Eye (tissue), 1 donor: ENCODE results near the gene EHMT2.

Source experiments
- DNase-seq: peaks from one replicate; pipeline ENCODE4 v3.0.0-alpha.2; 2015

Gene EHMT2

GRCh38 chr6:31837369-31838113 lies 60.0 kb downstream of the EHMT2 start:
- no peak for DNase-seq

GRCh38 chr6:31836474-31837368 lies 60.8 kb downstream of the EHMT2 start:
- no peak for DNase-seq

GRCh38 chr6:31836047-31836473 lies 61.4 kb downstream of the EHMT2 start:
- DNase-seq = peak; percentile 25

GRCh38 chr6:31834367-31835250 lies 62.9 kb downstream of the EHMT2 start:
- peak; percentile 96 for DNase-seq

- no peak for DNase-seq
Measured at GRCh38 chr6:31831350-31832215, 65.9 kb downstream of the EHMT2 start.

- peak; percentile 21 for DNase-seq
Measured at GRCh38 chr6:31830886-31831335, 66.6 kb downstream of the EHMT2 start.
